Measurements from ENCODE around the gene ANKDD1A. TPM values are rescaled to one million over a fixed set of nuclear protein-coding genes. Genes with fewer than 3 reads are reported as not detected.

ANKDD1A gene
- polyA plus RNA-seq, 3 donors = 0.49 to 3.5 (median 0.90) TPM

- WGBS (ENCODE audit: insufficient coverage) = 84% methylated on average over 8 of the region's 10 CpGs
- peaks cover 2 to 7% (median 2%) of the 10 kb centered on the region in 3 donors for H3K27me3 Mint-ChIP-seq (ENCODE audit: low read depth in 3 of 3)
- Histone ChIP-seq H4K20me1 (ENCODE audit: insufficient read depth, low read length) (no peaks in the 10 kb centered on the region), H3K36me3 (replicated peaks in 1 of 2; ENCODE audit: control insufficient read depth in 1 of 2, insufficient read depth in 2 of 2, low read length in 2 of 2) (no peaks in the 10 kb centered on the region), H3K27me3 (ENCODE audit: control insufficient read depth in 2 of 2, insufficient read depth in 2 of 2, low read length in 2 of 2) (no peaks in the 10 kb centered on the region), H3K9me3 (replicated peaks in 1 of 2; ENCODE audit: control insufficient read depth in 1 of 2, insufficient read depth in 1 of 2, low read length in 2 of 2) (no peaks in the 10 kb centered on the region), H3K79me2 (ENCODE audit: insufficient read depth, low read length) (no peaks in the 10 kb centered on the region), H3K4me3 (replicated peaks in 1 of 3; ENCODE audit: low read depth in 2 of 3, low read length in 3 of 3) (no peak overlapping the region), H2AFZ (ENCODE audit: insufficient read depth, low read depth, low read length, poor library complexity, severe bottlenecking) (no peak overlapping the region), H3K27ac (ENCODE audit: low read depth in 1 of 2, low read length in 2 of 2) (no peak overlapping the region), H3K4me2 (replicated peaks; ENCODE audit: extremely low read depth, low read length, poor library complexity, severe bottlenecking) (no peak overlapping the region), H3K4me1 (ENCODE audit: control insufficient read depth in 1 of 2, insufficient read depth in 2 of 2, low read length in 2 of 2) (no peaks in the 10 kb centered on the region), H3K9ac (ENCODE audit: insufficient read depth, low read length, poor library complexity, severe bottlenecking) (no peak overlapping the region)
- H3K36me3 Mint-ChIP-seq = no peaks in the 10 kb centered on the region
- no peak overlapping the region for H3K27ac Mint-ChIP-seq
- H3K9me3 Mint-ChIP-seq = peaks cover 0 to 4% (median 0%) of the 10 kb centered on the region in 7 donors
- no peak for DNase-seq
- no peak overlapping the region for H3K4me3 Mint-ChIP-seq
- peaks cover 7% of the 10 kb centered on the region for H3K4me1 Mint-ChIP-seq
- intact Hi-C loops (cut with micrococcal nuclease) = no loop called here
- TF ChIP-seq CTCF (IDR thresholded peaks at IDR 0.05) = no peak
Measured at GRCh38 chr15:64928626-64929220, 17.0 kb downstream of the ANKDD1A start.

GRCh38 chr15:64930019-64930652 is 18.4 kb downstream of the ANKDD1A start:
- 91% methylated on average over 4 of the region's 10 CpGs for WGBS (ENCODE audit: insufficient coverage)
- Histone ChIP-seq H3K36me3 (replicated peaks in 1 of 2; ENCODE audit: control insufficient read depth in 1 of 2, insufficient read depth in 2 of 2, low read length in 2 of 2) (no peaks in the 10 kb centered on the region), H3K9ac (ENCODE audit: insufficient read depth, low read length, poor library complexity, severe bottlenecking) (no peak overlapping the region), H3K4me3 (replicated peaks in 1 of 3; ENCODE audit: low read depth in 2 of 3, low read length in 3 of 3) (no peak overlapping the region), H3K79me2 (ENCODE audit: insufficient read depth, low read length) (no peaks in the 10 kb centered on the region), H3K9me3 (replicated peaks in 1 of 2; ENCODE audit: control insufficient read depth in 1 of 2, insufficient read depth in 1 of 2, low read length in 2 of 2) (no peaks in the 10 kb centered on the region), H3K27me3 (ENCODE audit: control insufficient read depth in 2 of 2, insufficient read depth in 2 of 2, low read length in 2 of 2) (no peaks in the 10 kb centered on the region), H3K4me1 (ENCODE audit: control insufficient read depth in 1 of 2, insufficient read depth in 2 of 2, low read length in 2 of 2) (no peaks in the 10 kb centered on the region), H3K4me2 (replicated peaks; ENCODE audit: extremely low read depth, low read length, poor library complexity, severe bottlenecking) (no peak overlapping the region), H2AFZ (ENCODE audit: insufficient read depth, low read depth, low read length, poor library complexity, severe bottlenecking) (no peak overlapping the region), H4K20me1 (ENCODE audit: insufficient read depth, low read length) (no peaks in the 10 kb centered on the region), H3K27ac (ENCODE audit: low read depth in 1 of 2, low read length in 2 of 2) (no peak overlapping the region)
- Mint-ChIP-seq H3K4me3 (no peak overlapping the region), H3K27me3 (ENCODE audit: low read depth in 3 of 3) (peaks cover 2 to 7% (median 2%) of the 10 kb centered on the region in 3 donors), H3K36me3 (no peaks in the 10 kb centered on the region), H3K9me3 (peaks cover 0 to 4% (median 0%) of the 10 kb centered on the region in 7 donors), H3K27ac (no peak overlapping the region), H3K4me1 (peaks cover 7% of the 10 kb centered on the region)
- TF ChIP-seq CTCF (IDR thresholded peaks at IDR 0.05) = no peak
- intact Hi-C loops (cut with micrococcal nuclease) = no loop called here
- DNase-seq = no peak

Measured in CD14-positive monocyte (primary cell).